ENCODE results near the gene CMYA5.

- TF ChIP-seq CTCF (IDR thresholded peaks at IDR 0.05; ENCODE audit: extremely low read depth in 1 of 2, insufficient read depth in 1 of 2, low read depth in 1 of 2, low read length in 2 of 2) = no peak
- no peak for TF ChIP-seq POLR2A (IDR thresholded peaks at IDR 0.05; ENCODE audit: low read depth, low read length)
- no peak for TF ChIP-seq MAX (IDR thresholded peaks at IDR 0.05; ENCODE audit: insufficient read depth, insufficient read length)
- TF ChIP-seq EZH2 (IDR thresholded peaks at IDR 0.05; ENCODE audit: borderline replicate concordance, low read depth, low read length, severe bottlenecking) = no peak
- TF ChIP-seq JUN (IDR thresholded peaks at IDR 0.05; ENCODE audit: borderline replicate concordance, insufficient read depth, insufficient read length, low read depth) = no peak
Observed at GRCh38 chr5:79753092-79753491, 63.5 kb downstream of the CMYA5 start.

Measured in endothelial cell of umbilical vein (primary cell).